Activated naive CD4-positive, alpha-beta T cell treated with anti-CD3 and anti-CD28 coated beads, Interleukin-2, amount 50 U/mL, for 72 hours (primary cell): ENCODE results near the gene FITM1. TPM values are rescaled to one million over a fixed set of nuclear protein-coding genes. Genes with fewer than 3 reads are reported as not detected.

Source experiments
- ATAC-seq, 2 donors: fragments of 150-1000 bp; cut with Tn5 transposase; 2 replicates each; pipeline ENCODE4 v1.10.0; 2021; ENCODE audit warnings: mild to moderate bottlenecking in 2 of 2, moderate library complexity in 2 of 2
- DNase-seq, 2 donors: peaks; one replicate each; pipeline ENCODE4 v3.0.0; 2021 to 2022; ENCODE audit warnings: low spot score in 2 of 2
- H3K27ac Mint-ChIP-seq, 2 donors: one replicate each; pipeline ENCODE4 v1.8.0; 2022; ENCODE audit warnings: mild to moderate bottlenecking in 2 of 2, mixed read lengths in 2 of 2
- H3K36me3 Mint-ChIP-seq, 2 donors: one replicate each; pipeline ENCODE4 v1.8.0; 2022; ENCODE audit warnings: mixed read lengths in 2 of 2
- H3K9me3 Mint-ChIP-seq, 2 donors: one replicate each; pipeline ENCODE4 v1.8.0; 2022; ENCODE audit warnings: mixed read lengths in 2 of 2
- total RNA-seq, 2 donors: library from RNA; stranded (reverse); gene quantifications; one replicate each; pipeline ENCODE4 v1.2.3, GENCODE V29; 2022

The FITM1 gene
- total RNA-seq, 2 donors from 2014 or later: 0.49 to 2.2 TPM

DNA sequence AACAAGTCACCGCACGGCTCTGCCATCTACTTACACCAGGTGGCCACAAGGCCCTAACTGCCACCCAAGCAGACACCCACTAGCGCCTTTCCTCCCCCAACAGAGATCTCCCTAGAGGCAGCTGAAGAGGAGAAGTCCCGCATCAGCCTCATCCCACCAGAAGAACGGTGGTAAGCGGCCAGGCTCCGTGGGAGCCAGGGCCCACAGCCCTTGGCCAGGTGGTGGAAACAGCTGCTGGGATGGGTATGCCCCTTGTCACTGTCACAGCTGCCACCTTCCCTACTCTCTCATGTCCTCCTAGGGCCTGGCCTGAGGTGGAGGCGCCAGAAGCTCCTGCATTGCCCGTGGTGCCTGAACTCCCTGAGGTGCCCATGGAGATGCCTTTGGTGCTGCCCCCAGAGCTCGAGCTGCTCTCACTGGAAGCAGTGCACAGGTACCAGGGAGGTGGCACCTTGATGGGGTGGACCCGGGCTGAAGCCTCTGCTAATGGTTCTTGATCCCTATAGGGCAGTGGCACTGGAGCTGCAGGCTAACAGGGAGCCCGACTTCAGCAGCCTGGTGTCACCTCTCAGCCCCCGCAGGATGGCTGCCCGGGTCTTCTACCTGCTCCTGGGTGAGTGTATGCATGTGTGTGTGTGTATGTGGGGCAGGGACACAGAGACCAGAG is 49.0 kb downstream of the FITM1 start:
- Mint-ChIP-seq H3K27ac (peak overlapping the region; percentile 50 to 79), H3K36me3 (peaks cover 0 to 6% of the 10 kb centered on the region in 2 donors), H3K9me3 (no peaks in the 10 kb centered on the region)
- ATAC-seq (no peak), DNase-seq (no peak)

DNA sequence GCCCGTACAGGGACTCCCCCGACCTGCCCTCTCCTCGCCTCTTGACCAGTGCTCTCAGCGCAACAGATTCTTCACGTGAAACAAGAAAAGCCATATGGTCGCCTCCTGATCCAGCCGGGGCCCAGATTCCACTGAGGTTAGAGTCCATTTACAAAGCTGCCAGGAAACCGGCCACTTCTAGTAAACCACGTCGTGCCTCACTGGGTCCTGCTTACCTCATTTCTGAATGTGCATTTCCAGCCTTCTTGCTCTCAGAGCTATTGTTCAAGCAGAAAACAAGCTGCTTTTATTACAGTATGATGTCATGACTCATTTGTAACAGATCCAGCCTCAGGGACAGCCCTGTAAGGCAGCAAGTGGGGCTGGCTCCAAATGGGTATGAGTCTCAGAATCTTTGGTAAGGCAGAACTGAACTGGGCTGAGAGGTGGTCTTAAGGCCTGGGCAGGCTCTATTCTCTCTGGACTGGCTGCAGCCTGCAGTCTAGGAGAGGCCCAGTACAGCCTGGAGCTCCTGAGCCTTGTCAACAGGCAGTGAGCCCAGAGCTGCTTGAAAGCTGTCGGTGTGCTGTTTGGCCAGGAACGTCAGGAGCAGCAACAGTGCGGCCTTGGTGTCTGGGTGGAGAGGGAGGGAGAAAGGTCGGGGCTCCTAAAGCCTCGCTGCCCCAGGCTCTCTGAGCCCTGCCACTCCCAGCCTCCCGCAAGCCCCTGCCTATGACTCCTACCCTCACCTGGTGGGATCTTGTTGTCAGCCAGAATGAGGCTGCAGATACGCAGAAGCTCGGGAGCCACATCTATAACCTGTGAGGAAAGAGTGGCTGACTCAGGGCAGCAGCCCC is 49.7 kb downstream of the FITM1 start:
- Mint-ChIP-seq H3K27ac (peak overlapping the region; percentile 50 to 75), H3K9me3 (no peaks in the 10 kb centered on the region), H3K36me3 (peaks cover 0 to 6% of the 10 kb centered on the region in 2 donors)
- ATAC-seq (no peak), DNase-seq (no peak)

DNA sequence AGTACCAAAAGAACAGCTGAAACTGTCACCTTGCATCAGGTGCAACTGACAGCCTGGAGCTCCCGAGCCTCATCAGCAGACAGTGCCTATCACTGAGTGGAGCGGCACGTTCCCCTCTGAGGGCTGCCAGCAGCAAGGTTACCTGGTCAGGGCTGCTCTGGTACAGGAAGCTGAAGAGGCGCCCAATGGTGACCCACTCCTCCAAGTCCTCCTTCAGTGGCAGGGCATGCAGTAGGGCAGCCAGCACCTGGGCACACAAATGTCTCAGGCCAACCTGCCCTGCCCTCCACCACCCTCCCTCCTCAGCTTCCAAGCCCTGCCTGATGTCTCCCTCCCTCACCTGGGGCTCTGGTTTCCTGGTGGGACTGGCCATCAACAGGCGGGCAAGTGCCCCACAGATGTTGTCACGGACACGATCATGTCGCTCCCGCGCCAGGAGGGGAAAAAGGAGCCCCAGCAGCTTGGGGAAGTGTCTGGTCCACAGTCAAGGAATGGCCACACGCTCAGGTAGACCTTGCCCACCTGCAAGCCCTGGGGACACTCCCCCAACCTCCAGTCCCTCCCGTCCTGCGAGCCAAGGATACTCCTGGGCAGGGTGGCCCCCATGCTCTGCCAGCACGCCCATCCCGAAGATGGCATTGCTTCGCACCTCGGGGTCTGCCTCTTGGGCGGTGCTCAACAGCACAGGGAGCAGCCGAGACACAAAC is 51.1 kb downstream of the FITM1 start:
- Mint-ChIP-seq H3K27ac (peak overlapping the region; percentile 60 to 82), H3K36me3 (peaks cover 0 to 6% of the 10 kb centered on the region in 2 donors), H3K9me3 (no peaks in the 10 kb centered on the region)
- ATAC-seq: peak in 1 of 2 donors; percentile 6
- no peak for DNase-seq

Other genes with a start within 250 kb of the FITM1 start
- gene DHRS4, start 176.9 kb upstream of the FITM1 start, total RNA-seq: 10 to 100 TPM; 14.8 to 17.6 TPM
- 10 to 100 TPM; 13.5 to 22.1 TPM for gene DHRS4L2, start 141.7 kb upstream of the FITM1 start, total RNA-seq
- gene CARMIL3, start 78.7 kb upstream of the FITM1 start, total RNA-seq: 1 to 10 TPM; 2.1 to 6.7 TPM
- under 1 TPM in 1 of 2 donors, not detected in 1; 0.14 TPM for gene CPNE6, start 59.1 kb upstream of the FITM1 start, total RNA-seq
- gene PCK2, start 36.3 kb upstream of the FITM1 start, total RNA-seq: 10 to 100 TPM; 40.9 to 89.2 TPM
- gene DCAF11, start 15.9 kb upstream of the FITM1 start, total RNA-seq: 100 to 1,000 TPM in 1 of 2 donors, 10 to 100 TPM in 1; 66.7 to 146 TPM
- 1 to 10 TPM; 2.9 to 4.8 TPM for gene NRL, start 15.7 kb upstream of the FITM1 start, total RNA-seq
- gene PSME1, start 5.5 kb downstream of the FITM1 start, total RNA-seq: 100 to 1,000 TPM; 355 to 401 TPM
- gene EMC9, start 10.9 kb downstream of the FITM1 start, total RNA-seq: 10 to 100 TPM; 36.8 to 64.2 TPM
- 100 to 1,000 TPM; 452 to 507 TPM for gene PSME2, start 16.0 kb downstream of the FITM1 start, total RNA-seq
- 10 to 100 TPM; 81.5 to 90.7 TPM for gene RNF31, start 16.8 kb downstream of the FITM1 start, total RNA-seq
- 100 to 1,000 TPM; 183 to 227 TPM for gene IRF9, start 30.6 kb downstream of the FITM1 start, total RNA-seq
- 10 to 100 TPM; 36.4 to 48.7 TPM for gene REC8, start 41.4 kb downstream of the FITM1 start, total RNA-seq
- 10 to 100 TPM; 37.5 to 67.6 TPM for gene IPO4, start 58.2 kb downstream of the FITM1 start, total RNA-seq
- gene TM9SF1, start 64.8 kb downstream of the FITM1 start, total RNA-seq: 10 to 100 TPM; 24.6 to 29.3 TPM
- under 1 TPM; 0.27 to 0.41 TPM for gene TSSK4, start 75.0 kb downstream of the FITM1 start, total RNA-seq
- 10 to 100 TPM; 69.2 to 74.2 TPM for gene CHMP4A, start 82.8 kb downstream of the FITM1 start, total RNA-seq
- 1 to 10 TPM; 5.5 to 7.4 TPM for gene MDP1, start 85.4 kb downstream of the FITM1 start, total RNA-seq
- 100 to 1,000 TPM; 172 to 210 TPM for gene NEDD8, start 101.7 kb downstream of the FITM1 start, total RNA-seq
- 100 to 1,000 TPM in 1 of 2 donors, 10 to 100 TPM in 1; 62.6 to 106 TPM for gene GMPR2, start 102.3 kb downstream of the FITM1 start, total RNA-seq
- gene TINF2, start 112.0 kb downstream of the FITM1 start, total RNA-seq: 100 to 1,000 TPM in 1 of 2 donors, 10 to 100 TPM in 1; 80.0 to 101 TPM
- 10 to 100 TPM in 1 of 2 donors, 1 to 10 TPM in 1; 7.9 to 31.6 TPM for gene TGM1, start 132.5 kb downstream of the FITM1 start, total RNA-seq
- 10 to 100 TPM; 58.6 to 67.0 TPM for gene RABGGTA, start 140.9 kb downstream of the FITM1 start, total RNA-seq
- gene DHRS1, start 169.1 kb downstream of the FITM1 start, total RNA-seq: 10 to 100 TPM; 13.3 to 17.7 TPM
- gene NOP9, start 169.2 kb downstream of the FITM1 start, total RNA-seq: 10 to 100 TPM; 30.5 TPM
- gene CIDEB, start 177.3 kb downstream of the FITM1 start, total RNA-seq: 10 to 100 TPM in 1 of 2 donors, 1 to 10 TPM in 1; 6.9 to 17.0 TPM
- gene LTB4R2, start 179.5 kb downstream of the FITM1 start, total RNA-seq: 10 to 100 TPM; 13.7 to 16.2 TPM
- 10 to 100 TPM; 14.0 to 15.8 TPM for gene LTB4R, start 180.8 kb downstream of the FITM1 start, total RNA-seq
- gene ADCY4, start 204.4 kb downstream of the FITM1 start, total RNA-seq: 1 to 10 TPM; 2.1 to 5.7 TPM
- 10 to 100 TPM; 11.1 to 11.8 TPM for gene RIPK3, start 209.3 kb downstream of the FITM1 start, total RNA-seq
- 1 to 10 TPM in 1 of 2 donors, under 1 TPM in 1; 0.27 to 1.7 TPM for gene NFATC4, start 237.5 kb downstream of the FITM1 start, total RNA-seq